Activated T-cell treated with anti-CD3 and anti-CD28 coated beads, Interleukin-2, amount 50 U/mL, for 4 hours (primary cell): Measurements from ENCODE around the gene UGT2B28. TPM values are rescaled to one million over a fixed set of nuclear protein-coding genes. Genes with fewer than 3 reads are reported as not detected.
"Not testable (repeated sequence)": the region's sequence is repeated elsewhere in the genome, so short reads cannot be mapped to it uniquely, and the experiment has no call there.

ENCODE experiments used
- ATAC-seq, 2 donors: fragments of 200-7000 bp; cut with Tn5 transposase; one replicate each; pipeline ENCODE4 v1.10.0; 2021
- DNase-seq: peaks from one replicate; pipeline ENCODE4 v3.0.0-alpha.2; 2020
- H3K27me3 Mint-ChIP-seq: one replicate; pipeline ENCODE4 v1.8.0; 2021; ENCODE audit warnings: low read depth, mixed read lengths
- H3K36me3 Mint-ChIP-seq: one replicate; pipeline ENCODE4 v1.8.0; 2022; ENCODE audit warnings: mixed read lengths; ENCODE audit not compliant: insufficient read depth
- H3K4me1 Mint-ChIP-seq: one replicate; pipeline ENCODE4 v1.8.0; 2021; ENCODE audit warnings: low read depth, mixed read lengths
- H3K4me3 Mint-ChIP-seq: one replicate; pipeline ENCODE4 v1.8.0; 2021; ENCODE audit warnings: mild to moderate bottlenecking, moderate library complexity, mixed read lengths
- H3K9me3 Mint-ChIP-seq: one replicate; pipeline ENCODE4 v1.8.0; 2021; ENCODE audit warnings: mixed read lengths
- total RNA-seq, 3 donors: library from RNA; stranded (reverse); gene quantifications; one replicate each; pipeline ENCODE4 v1.2.1, GENCODE V29; 2021

The UGT2B28 gene
- not detected for total RNA-seq

- DNase-seq, H3K9me3 Mint-ChIP-seq, H3K27me3 Mint-ChIP-seq, H3K36me3 Mint-ChIP-seq, ATAC-seq, H3K4me1 Mint-ChIP-seq, H3K4me3 Mint-ChIP-seq: not testable (repeated sequence)
Measured at GRCh38 chr4:69280081-69280480, at the start of gene UGT2B28. Gene UGT2B28, plus strand, starts transcription at chr4:69280475. Its CDS starts 26 bp downstream, at chr4:69280501.

DNA sequence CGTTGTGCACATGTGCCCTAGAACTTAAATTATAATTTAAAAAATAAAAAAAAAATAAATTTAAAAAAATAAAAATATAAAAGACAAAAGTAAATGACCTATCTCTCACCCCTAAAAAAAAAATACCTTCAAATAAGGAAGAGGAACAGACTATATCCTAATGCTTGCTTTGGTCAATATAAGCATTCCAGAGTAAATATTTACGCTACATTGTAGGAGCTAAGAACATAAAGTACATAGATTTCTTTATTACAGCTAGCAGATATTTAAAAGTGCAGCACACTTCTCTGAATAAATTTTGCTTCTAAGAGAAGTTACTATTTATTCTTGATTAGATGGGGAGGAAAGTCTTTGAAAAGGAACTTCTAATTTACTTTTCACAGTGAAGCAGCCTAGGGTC lies 41.2 kb upstream of the UGT2B28 start:
- DNase-seq = no peak
- Mint-ChIP-seq H3K4me1 (no peaks in the 10 kb centered on the region), H3K9me3 (peaks cover 18% of the 10 kb centered on the region), H3K36me3 (no peaks in the 10 kb centered on the region), H3K4me3 (no peak overlapping the region), H3K27me3 (no peaks in the 10 kb centered on the region)
- no peak for ATAC-seq

GRCh38 chr4:69239557-69240168 lies 40.6 kb upstream of the UGT2B28 start:
- Mint-ChIP-seq H3K27me3 (no peaks in the 10 kb centered on the region), H3K36me3 (no peaks in the 10 kb centered on the region), H3K4me3 (no peak overlapping the region), H3K9me3 (peaks cover 15% of the 10 kb centered on the region), H3K4me1 (no peaks in the 10 kb centered on the region)
- DNase-seq (no peak), ATAC-seq (no peak)

DNA sequence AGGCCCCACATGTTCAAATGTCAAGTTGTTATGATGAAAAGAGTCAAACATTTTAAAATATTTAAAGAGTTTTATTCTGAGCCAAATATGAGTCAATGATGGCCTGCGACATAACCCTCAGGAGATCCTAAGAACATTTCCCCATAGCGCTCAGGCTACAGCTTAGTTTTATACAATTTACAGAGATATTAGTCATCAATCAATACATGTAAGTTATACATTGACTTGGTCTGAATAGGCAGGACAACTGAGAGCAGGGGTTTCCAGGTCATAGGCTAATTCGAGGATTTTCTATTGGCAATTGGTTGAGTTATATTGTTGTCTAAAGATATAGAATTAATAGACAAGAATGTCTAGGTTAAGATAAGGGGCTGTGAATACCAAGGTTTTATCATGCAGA lies 39.5 kb upstream of the UGT2B28 start:
- not testable (repeated sequence) for H3K27me3 Mint-ChIP-seq, DNase-seq, H3K36me3 Mint-ChIP-seq, H3K4me3 Mint-ChIP-seq, ATAC-seq, H3K4me1 Mint-ChIP-seq
- peaks cover 19% of the 10 kb centered on the region for H3K9me3 Mint-ChIP-seq

- not testable (repeated sequence) for H3K36me3 Mint-ChIP-seq, H3K27me3 Mint-ChIP-seq, ATAC-seq, H3K4me3 Mint-ChIP-seq, H3K4me1 Mint-ChIP-seq, DNase-seq
- H3K9me3 Mint-ChIP-seq = peaks cover 24% of the 10 kb centered on the region
Measured at GRCh38 chr4:69241746-69242145, 38.5 kb upstream of the UGT2B28 start.

DNA sequence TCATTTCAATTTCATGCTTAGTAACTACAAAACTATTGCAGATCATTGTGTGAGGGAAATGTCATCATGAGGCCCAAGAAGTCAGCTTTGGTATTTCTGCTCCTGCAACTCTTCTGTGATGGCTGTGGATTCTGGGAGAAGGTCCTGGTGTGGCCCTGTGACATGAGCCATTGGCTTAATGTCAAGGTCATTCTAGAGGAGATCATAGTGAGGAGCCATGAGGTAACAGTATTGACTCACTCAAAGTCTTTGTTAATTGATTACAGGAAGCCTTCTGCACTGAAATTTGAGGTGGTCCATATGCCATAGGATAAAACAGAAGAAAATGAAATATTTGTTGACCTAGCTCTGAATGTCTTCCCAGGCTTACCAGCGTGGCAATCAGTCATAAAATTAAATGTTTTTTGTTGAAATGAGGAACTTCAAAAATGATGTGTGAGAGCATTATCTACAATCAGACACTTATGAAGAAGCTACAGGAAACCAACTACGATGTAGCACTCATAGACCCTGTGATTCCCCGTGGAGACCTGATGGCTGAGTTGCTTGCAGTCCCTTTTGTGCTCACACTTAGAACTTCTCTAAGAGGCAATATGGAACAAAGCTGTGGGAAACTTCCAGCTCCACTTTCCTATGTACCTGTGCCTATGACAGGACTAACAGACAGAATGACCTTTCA lies 37.6 kb upstream of the UGT2B28 start:
- not testable (repeated sequence) for H3K27me3 Mint-ChIP-seq, ATAC-seq, DNase-seq, H3K4me3 Mint-ChIP-seq, H3K36me3 Mint-ChIP-seq, H3K4me1 Mint-ChIP-seq
- peaks cover 26% of the 10 kb centered on the region for H3K9me3 Mint-ChIP-seq

GRCh38 chr4:69250884-69251283 lies 29.4 kb upstream of the UGT2B28 start:
- H3K4me3 Mint-ChIP-seq, DNase-seq, H3K4me1 Mint-ChIP-seq, H3K36me3 Mint-ChIP-seq, ATAC-seq, H3K27me3 Mint-ChIP-seq: not testable (repeated sequence)
- H3K9me3 Mint-ChIP-seq = peaks cover 15% of the 10 kb centered on the region

GRCh38 chr4:69253147-69253772 lies 27.0 kb upstream of the UGT2B28 start:
- not testable (repeated sequence) for H3K9me3 Mint-ChIP-seq, H3K4me3 Mint-ChIP-seq, H3K27me3 Mint-ChIP-seq, ATAC-seq, H3K4me1 Mint-ChIP-seq, DNase-seq, H3K36me3 Mint-ChIP-seq

GRCh38 chr4:69268612-69269011 lies 11.7 kb upstream of the UGT2B28 start:
- not testable (repeated sequence) for ATAC-seq, H3K36me3 Mint-ChIP-seq, H3K4me1 Mint-ChIP-seq, H3K27me3 Mint-ChIP-seq, DNase-seq, H3K9me3 Mint-ChIP-seq, H3K4me3 Mint-ChIP-seq

GRCh38 chr4:69296356-69296755 lies 16.1 kb downstream of the UGT2B28 start:
- not testable (repeated sequence) for ATAC-seq, DNase-seq, H3K36me3 Mint-ChIP-seq, H3K27me3 Mint-ChIP-seq, H3K4me1 Mint-ChIP-seq, H3K4me3 Mint-ChIP-seq
- H3K9me3 Mint-ChIP-seq = peaks cover 12% of the 10 kb centered on the region

- not testable (repeated sequence) for H3K4me1 Mint-ChIP-seq, H3K9me3 Mint-ChIP-seq, H3K36me3 Mint-ChIP-seq, H3K27me3 Mint-ChIP-seq, DNase-seq, ATAC-seq, H3K4me3 Mint-ChIP-seq
Measured at GRCh38 chr4:69308426-69309033, 28.3 kb downstream of the UGT2B28 start.

DNA sequence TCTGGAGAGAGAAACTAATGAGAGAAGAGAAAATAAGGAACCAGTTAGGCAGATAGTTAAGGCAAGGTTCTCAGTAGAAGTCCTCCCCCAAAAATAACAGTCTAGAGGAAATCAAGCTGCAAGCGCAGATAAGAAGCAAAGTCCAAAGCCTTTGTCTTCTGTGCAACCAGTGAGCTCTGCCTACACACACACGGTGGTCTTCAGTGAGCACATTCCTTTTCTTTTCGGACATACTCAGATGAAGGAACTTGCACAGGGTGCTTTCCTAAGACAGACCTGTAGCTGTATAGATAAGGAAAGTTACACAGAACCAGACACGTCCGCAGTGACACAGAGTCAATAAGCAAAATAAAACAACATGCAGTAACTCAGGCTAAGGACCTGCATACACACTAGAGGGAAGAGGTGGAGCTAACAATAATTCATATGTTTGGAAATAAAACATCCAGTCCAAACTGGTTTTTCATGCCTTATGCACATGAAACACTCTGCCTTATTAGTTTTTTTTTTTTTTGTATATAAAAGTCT lies 29.3 kb downstream of the UGT2B28 start:
- ATAC-seq, H3K36me3 Mint-ChIP-seq, H3K4me1 Mint-ChIP-seq, DNase-seq, H3K9me3 Mint-ChIP-seq, H3K4me3 Mint-ChIP-seq, H3K27me3 Mint-ChIP-seq: not testable (repeated sequence)

DNA sequence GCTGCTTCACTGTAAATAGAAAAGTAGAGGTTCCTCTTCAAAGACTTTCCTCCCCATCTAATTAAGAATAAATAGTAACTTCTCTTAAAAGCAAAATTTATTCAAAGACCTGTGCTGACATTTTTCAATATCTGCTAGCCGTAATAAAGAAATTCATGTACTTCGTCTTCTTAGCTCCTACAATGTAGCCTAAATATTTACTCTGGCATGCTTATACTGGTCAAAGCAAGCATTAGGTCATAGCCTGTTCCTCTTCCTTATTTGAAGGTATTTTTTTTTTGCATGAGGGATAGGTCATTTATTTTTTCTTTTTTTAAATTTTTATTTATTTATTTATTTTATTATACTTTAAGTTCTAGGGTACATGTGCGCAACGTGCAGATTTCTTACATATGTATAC lies 30.0 kb downstream of the UGT2B28 start:
- H3K4me1 Mint-ChIP-seq, DNase-seq, H3K36me3 Mint-ChIP-seq, H3K9me3 Mint-ChIP-seq, ATAC-seq, H3K4me3 Mint-ChIP-seq, H3K27me3 Mint-ChIP-seq: not testable (repeated sequence)

- not testable (repeated sequence) for ATAC-seq
Measured at GRCh38 chr4:69317669-69318298, 37.5 kb downstream of the UGT2B28 start.

More at GRCh38 chr4:69317669-69318298, 37.5 kb downstream of the UGT2B28 start:
- H3K4me3 Mint-ChIP-seq, H3K27me3 Mint-ChIP-seq, H3K9me3 Mint-ChIP-seq, H3K36me3 Mint-ChIP-seq, DNase-seq, H3K4me1 Mint-ChIP-seq: not testable (repeated sequence)
